ENCODE data around the gene CD6.

CD6 gene

DNA sequence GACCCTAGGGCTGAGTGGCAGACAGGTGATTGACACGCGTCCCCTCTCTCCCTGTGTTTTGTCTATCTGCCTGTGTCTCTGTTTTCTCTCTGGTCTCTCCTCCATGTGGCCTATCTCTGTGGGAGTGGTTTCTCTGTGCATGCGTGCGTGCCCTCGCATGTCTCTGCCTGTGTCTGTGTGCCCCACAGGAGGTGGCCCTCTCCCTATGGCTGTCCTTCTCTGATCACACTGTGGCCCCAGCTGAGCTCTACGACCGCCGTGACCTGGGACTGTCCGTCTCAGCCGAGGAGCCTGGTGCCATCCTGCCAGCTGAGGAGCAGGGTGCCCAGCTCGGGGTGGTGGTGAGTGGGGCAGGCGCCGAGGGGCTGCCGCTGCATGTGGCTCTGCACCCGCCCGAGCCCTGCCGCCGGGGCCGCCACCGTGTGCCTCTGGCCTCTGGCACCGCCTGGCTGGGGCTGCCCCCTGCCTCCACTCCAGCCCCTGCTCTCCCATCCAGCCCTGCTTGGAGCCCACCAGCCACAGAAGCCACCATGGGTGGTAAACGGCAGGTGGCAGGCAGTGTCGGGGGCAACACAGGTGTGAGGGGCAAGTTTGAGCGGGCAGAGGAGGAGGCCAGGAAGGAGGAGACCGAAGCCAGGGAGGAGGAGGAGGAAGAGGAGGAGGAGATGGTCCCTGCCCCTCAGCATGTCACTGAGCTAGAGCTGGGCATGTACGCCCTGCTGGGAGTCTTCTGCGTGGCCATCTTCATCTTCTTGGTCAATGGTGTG is 35.6 kb upstream of the CD6 start:
- no peak for DNase-seq

- DNase-seq = no peak
These were observed 34.9 kb upstream of the CD6 start for GRCh38 chr11:60936467-60937143.

GRCh38 chr11:60937144-60937527 is 34.3 kb upstream of the CD6 start:
- DNase-seq = no peak

DNA sequence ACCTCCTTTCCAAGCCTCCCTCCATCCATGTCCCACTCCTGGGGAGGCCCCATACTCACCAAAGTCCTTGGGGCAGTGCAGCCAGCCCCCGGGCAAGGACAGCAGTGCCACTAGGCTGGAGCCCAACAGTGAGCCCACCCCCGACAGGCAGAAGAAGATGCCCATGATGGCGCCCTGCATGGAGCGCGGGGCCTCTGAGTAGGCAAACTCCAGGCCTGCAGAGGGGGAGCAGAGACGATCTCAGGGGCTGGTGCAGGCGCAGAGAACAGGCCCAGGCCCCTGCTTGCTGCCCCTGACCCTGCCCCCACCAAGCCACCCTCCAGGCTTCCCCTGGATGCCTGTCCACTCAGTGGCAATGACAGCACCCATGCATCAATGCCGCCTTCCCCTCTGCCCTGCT is 33.7 kb upstream of the CD6 start:
- DNase-seq = no peak

GRCh38 chr11:60938500-60938899 is 33.0 kb upstream of the CD6 start:
- DNase-seq = no peak

DNA sequence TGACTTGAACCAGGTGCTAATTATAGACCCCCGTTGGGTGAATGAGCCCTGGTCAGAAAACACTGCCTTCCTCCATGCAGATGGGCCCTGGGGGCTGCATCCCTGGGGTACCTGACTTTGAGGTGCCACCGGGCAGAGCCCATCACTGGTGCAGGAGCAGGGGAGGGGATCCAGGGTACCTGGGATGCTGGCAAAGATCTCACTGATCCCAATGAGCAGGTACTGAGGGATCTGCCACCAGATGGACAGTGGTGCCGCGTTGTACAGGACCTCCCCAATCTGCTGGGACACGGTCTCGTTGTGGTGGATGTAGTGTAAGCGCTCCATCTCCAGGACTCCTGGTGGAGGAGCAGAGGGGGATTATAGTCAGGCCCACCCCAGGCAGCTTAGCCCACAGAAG is 32.2 kb upstream of the CD6 start:
- DNase-seq = no peak

DNA sequence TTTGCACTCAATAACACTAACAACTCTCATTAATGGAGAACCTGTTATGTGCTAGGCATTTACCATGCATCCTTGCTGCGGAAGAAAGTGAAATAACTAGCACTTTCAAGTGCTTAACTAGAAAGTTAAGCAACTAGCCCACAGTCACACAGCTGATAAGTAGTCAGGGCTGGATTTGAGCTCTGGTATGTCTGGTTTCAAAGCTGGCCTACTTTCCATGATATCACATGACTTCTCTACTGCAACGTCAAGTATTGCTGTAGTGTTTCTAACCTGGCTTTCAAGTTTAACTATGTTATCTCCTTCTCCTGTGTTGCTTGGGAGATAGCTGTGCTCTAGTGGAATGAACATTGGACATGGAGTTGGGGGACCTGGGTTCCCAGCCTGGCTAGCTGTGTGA is 31.6 kb upstream of the CD6 start:
- DNase-seq = no peak

GRCh38 chr11:60941371-60942119 is 29.9 kb upstream of the CD6 start:
- no peak for DNase-seq

DNA sequence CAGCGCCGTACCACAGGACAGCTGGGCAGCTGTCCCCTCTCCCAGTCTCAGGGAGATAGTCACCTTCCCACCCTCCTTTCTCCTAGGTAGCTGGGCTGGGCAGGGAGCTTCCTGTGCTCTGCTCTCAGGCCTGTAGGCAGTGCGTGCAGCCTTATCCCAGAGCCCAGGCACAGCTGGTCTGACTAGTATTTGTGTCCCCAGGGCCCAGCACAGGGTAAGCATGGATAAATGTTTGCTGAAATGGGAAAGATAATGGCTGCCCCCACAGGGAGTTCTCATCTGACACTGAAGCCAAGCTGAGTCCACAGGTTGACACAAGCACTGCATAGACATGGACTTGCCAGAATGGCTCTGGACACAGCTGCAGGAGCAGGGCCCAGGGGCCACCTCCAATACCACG is 29.3 kb upstream of the CD6 start:
- DNase-seq = no peak

GRCh38 chr11:60942970-60943565 is 28.4 kb upstream of the CD6 start:
- DNase-seq = no peak

- no peak for DNase-seq
These were observed 26.8 kb upstream of the CD6 start for GRCh38 chr11:60944490-60945294.

DNA sequence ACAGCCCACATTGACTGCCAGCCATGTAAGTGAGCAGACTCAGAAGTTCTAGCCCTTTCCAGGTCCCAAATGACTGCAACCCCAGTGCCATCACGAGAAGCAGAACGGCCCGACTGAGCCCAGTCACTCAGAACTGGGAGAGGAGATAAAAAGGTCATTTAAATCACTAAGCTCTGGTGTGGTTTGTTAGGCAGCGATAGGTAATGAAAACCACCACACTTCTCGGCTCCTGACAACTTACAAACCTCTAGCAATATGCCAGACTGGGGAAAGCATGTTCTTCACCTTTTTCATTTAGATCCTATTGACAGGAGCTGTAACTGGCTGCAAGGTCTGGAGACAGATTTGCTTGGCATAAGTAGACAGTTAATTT is 26.2 kb upstream of the CD6 start:
- no peak for DNase-seq

- no peak for DNase-seq
These were observed 24.7 kb upstream of the CD6 start for GRCh38 chr11:60946601-60947264.

DNA sequence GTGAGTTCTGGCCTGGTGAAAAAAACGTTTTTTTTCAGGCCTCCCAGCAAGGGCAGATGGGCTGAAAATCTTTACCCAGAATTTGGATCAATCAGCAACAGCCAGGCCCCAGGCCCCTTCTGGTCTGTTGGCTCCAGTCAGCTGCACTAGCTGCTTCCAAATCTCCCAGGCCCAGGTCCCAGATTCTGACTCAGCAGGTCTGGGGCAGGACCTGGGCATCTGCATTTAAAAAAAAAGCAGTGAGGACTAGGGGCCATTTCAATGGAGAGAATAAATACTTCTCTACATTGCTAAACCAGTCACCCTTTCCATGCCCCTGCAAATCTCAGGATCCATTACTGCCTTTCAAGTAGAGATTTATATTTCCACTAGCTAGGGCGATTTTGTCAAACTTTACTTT is 23.8 kb upstream of the CD6 start:
- DNase-seq = peak in 1 of 2 donors; percentile 54

DNA sequence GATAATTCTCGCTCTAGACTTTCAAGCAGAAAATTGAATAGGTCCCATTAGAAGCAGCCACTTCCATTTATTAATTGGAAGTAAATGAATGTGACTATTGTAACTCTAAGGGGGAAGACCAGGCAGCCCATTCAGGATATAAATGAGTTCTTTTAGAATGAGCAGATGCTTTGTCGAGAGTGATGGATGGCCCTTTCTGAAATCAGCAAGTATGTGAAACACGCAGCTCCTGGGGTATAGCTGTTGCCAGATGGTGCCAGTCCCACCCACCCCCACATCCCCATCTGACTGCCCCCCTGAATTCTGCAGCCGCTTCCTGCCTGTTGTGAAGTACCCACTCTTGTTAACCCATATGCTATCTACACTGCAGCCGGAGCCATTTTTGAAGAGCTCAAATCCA is 23.2 kb upstream of the CD6 start:
- DNase-seq = no peak

GRCh38 chr11:60950024-60950423 is 21.5 kb upstream of the CD6 start:
- no peak for DNase-seq

DNA sequence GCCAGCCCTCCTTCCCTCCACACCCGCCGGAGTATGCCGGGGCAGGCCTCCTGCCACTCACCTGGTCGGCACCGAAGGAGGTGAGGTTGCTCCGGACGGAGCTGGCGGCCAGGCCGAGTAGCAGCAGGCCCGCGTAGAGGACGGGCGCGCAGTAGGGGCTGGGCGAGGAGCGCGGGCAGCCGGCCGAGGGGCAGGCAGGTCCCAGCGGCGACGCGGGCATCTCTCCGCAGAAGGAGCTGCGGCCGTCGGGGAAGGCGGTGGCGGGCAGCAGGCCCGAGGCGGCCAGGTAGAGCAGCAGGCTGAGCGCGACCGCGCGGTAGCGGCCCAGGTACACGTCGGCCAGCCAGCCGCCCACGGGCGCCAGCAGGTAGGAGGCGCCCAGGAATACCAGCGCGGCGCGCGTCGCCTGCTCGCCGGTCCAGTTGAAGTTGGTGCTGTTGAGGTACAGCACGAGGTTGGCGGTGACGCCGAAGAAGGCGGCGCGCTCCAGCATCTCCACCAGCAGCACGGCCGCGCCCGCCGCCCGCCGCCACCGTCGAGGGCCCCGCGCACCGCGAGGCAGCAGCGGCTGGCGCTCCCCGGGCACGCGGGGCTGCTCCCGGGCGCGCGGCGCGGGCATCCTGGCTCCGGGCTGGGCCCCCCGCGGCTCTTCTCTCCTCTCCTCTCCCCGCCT is 20.4 kb upstream of the CD6 start:
- no peak for DNase-seq

DNA sequence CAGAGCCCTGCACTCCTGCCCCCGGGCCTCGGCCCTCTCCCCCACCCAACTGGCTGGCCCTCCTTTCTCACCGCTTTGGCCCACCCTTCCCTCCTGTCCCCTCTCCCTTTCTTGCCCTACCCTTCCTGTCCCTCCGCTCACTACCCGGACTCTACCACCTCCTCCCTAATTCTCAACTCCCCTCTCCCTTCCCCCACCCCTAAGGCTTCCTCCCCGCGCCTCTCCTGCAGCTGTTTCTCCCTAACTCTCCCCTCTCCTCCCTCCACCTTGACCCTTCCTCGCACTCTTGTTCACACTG is 19.9 kb upstream of the CD6 start:
- no peak for DNase-seq

DNA sequence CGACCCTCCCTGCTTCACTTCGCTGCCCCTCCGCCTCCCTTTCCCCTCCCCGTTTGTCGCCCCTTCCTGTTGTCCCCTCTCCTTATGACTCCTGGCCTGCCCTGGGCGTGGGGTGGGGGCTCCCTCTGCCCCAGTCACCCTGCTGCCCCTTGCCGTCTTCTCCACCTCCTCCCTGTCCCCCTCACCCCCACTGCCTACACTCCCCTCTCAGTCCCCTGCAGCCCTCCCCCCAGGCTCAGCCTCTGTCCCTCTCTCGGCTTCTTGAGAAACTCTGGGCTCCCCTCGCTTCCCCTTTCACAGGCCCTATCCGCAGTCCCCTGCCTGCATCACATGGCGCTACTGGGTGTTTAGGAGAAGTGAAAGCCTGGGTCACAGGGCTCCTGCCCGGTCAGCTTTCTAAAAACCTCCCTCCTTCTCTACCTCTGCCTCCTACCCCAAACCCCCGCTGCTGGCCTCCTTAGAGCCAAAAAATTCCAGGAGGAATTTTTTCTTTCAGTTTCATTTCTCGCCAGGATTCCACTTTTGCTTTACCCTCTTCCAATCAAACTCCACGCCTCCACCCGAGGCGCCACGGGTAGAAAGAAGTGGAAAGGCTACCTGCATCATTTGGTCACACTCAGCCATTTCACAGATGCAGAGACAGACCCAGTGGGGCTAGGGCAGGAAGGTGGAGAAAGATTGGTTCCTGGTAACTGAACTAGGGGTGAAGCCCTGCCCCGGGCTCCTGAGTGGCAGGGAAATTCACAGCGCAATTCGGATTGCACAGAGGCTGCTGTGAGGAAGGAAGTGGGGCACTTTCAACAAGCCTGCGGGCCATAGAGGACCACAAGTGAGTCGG is 19.4 kb upstream of the CD6 start, which contains the start of gene SLC15A3:
SLC15A3 (minus strand) TSS at position 273 of the 838 bp plus-strand sequence. CDS start 625 bp downstream, outside the sequence.
- DNase-seq = peak in 1 of 2 donors; percentile 38

DNA sequence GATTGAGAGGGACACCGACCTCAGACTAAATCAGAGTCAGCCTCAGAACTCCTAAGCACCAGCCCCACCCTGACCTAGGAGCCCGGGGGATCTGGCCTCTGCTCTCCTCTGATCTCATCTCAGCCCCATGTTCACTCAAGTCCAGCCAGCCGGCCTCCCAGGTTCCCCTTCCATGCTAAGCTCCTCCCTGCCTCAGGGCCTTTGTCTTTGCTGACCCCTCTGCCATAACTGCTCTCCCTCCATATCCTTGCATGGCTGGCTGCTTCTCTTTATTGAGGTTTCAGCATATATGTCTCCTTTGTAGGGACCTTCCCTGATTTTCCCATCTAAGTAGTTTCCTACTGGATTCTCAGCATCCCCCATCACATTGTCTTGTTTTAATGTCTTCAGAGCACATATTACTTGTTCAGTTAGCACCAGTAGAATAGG is 18.7 kb upstream of the CD6 start:
- DNase-seq = no peak

DNA sequence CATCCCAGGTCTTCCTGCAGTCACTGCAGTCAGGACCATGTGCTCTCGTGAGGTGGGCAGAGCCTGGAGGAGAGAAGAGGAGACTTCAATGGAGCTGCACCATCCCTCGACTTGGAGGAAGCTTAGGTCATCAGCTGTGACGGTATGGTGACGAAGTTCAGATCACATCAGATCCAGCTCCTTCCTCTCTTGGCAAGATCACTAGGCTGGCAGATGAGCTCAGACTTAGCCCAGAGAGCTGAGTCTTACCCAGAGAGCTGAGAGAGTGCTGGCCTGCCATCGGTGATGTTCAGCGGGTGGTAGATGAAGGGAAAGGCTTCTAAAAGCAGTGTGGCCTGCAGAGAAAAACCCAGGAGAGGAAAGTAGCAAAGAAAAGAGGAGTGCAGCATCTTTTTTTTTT is 17.7 kb upstream of the CD6 start:
- DNase-seq = no peak

Data from hippocampal formation (tissue), 2 donors.